Mononuclear cell (primary cell): ENCODE results near the gene AREG. TPM values are rescaled to one million over a fixed set of nuclear protein-coding genes. Genes with fewer than 3 reads are reported as not detected.

ENCODE experiments used
- H3K27me3 ChIP-seq: 2 replicates; pipeline ENCODE4 v1.6.0; 2011; ENCODE audit warnings: low read length, control low read depth; ENCODE audit not compliant: insufficient read depth
- H3K4me1 ChIP-seq: 2 replicates; pipeline ENCODE4 v1.5.1; 2011; ENCODE audit warnings: mild to moderate bottlenecking, low read length, control low read depth; ENCODE audit not compliant: insufficient read depth
- H3K4me3 ChIP-seq: 2 replicates; pipeline ENCODE4 v1.5.1; 2011; ENCODE audit warnings: mild to moderate bottlenecking, low read length, moderate library complexity
- H3K9me3 ChIP-seq: 2 replicates; pipeline ENCODE4 v1.5.1; 2011; ENCODE audit warnings: low read depth, mild to moderate bottlenecking, control low read depth, low read length
- total RNA-seq: library from RNA; depleted of rRNA; stranded (reverse); fragments of >200 nt; gene quantifications from one replicate; pipeline ENCODE4 v1.2.3, GENCODE V29; 2012

Gene AREG
- total RNA-seq, 1 donor: 20.1 TPM

DNA sequence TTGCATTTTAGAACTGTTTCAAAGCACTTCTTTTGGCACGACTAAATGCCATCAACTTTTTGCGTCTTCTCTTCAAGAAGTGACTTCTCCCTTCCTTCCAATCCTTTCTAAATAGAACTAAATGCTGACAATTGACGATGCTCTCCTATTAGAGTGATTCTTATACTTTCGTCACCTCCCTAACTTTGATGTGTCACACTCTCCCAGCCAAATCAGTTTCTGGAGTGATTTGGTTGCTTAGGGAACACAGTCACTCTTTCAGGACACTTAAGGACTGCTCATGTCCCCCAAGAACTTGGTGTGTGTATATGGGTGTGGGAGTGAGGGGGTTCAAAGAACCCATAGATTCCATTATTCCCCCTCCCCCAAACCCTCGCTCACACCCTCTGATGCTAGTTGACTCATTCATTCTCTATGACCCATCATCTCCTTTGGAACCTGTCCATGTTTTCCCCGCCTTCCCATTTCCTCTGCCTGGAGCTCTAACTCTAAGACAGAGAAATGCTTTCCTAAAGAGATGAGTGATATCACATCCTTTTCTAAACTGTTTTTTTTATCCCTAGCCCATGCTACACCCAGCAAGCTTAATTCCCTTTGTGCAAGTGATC lies 26.8 kb upstream of the AREG start:
- Histone ChIP-seq H3K27me3 (peaks cover 3% of the 10 kb centered on the region), H3K4me3 (no peak overlapping the region), H3K4me1 (no peaks in the 10 kb centered on the region), H3K9me3 (no peaks in the 10 kb centered on the region)

DNA sequence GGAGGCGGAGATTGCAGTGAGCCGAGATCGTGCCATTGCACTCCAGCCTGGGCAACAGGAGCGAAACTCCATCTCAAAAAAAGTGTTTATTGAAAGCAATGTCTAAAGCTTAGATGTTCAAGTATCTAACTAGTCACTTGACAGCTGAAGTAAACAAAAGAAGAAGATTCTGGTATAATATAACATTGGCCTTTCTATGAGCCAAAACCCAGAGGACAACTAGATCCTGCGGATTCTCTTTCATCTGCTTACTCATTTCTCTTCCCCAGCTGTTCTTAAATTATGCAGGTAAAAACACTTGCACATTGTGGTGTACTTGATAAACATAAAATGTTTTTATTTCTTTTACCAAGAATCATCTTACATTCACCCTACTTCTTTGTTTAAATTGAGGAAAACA lies 24.1 kb upstream of the AREG start:
- no peaks in the 10 kb centered on the region for H3K4me1 ChIP-seq
- H3K9me3 ChIP-seq: no peaks in the 10 kb centered on the region
- H3K4me3 ChIP-seq: no peak overlapping the region
- peaks cover 3% of the 10 kb centered on the region for H3K27me3 ChIP-seq

DNA sequence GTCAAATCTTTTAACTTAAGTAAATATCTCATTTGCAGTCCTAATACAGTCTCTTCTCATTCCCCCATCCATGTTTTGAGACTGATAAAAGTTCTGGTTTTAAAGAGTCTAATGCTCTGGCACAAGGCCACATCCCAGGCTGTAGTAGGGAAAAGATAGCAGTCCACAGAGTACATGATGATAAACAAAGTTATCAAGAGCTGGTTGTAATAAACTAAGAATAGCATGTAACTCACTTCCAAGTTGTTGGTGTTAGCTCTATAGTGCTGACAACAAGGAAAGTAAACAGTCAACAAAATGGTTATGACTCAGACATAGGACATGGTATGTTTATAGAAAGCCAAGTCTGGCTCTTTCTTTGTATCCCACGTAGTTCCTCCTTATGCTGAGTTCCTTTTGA lies 21.8 kb upstream of the AREG start:
- Histone ChIP-seq H3K4me1 (no peaks in the 10 kb centered on the region), H3K9me3 (no peaks in the 10 kb centered on the region), H3K4me3 (no peak overlapping the region), H3K27me3 (peaks cover 2% of the 10 kb centered on the region)

DNA sequence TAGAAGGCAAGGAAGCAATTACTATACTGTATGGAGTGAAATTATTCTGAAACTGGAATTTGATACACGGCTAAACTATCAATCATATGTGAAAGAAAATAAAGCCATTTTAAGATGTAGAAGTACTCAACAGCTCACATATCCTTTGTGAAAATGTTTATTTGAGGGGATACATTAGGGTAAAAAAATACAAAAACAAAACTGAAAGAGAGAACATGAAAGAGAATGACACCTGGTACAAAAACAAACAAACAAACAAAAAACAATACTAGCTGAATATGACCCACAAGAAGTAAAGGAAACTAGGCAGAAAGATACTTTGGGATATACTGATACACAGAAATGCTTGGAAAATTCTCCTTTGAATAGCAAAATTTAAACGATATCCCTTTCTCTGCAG lies 20.8 kb upstream of the AREG start:
- no peaks in the 10 kb centered on the region for H3K9me3 ChIP-seq
- no peaks in the 10 kb centered on the region for H3K4me1 ChIP-seq
- H3K27me3 ChIP-seq: no peaks in the 10 kb centered on the region
- no peak overlapping the region for H3K4me3 ChIP-seq

DNA sequence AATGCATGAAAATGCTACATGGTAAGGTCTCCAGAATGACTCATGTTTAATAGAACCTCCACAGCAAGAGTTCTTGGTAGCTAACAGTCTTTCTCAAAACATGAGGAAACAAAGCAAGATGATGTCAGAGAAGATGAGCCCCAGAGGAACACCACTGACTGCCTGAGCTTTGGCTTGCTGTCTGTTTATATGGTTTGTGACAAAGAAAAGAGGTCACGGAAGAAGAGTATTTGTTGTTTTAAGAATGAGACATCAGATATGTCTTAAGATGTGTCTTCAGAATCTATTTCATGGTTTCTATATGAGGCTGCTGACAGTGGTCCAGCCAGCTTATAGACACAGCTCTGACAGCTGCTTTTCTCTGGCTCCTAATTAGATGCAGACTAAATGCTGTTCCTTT lies 18.8 kb upstream of the AREG start:
- Histone ChIP-seq H3K4me3 (no peak overlapping the region), H3K27me3 (no peaks in the 10 kb centered on the region), H3K4me1 (no peaks in the 10 kb centered on the region), H3K9me3 (no peaks in the 10 kb centered on the region)

DNA sequence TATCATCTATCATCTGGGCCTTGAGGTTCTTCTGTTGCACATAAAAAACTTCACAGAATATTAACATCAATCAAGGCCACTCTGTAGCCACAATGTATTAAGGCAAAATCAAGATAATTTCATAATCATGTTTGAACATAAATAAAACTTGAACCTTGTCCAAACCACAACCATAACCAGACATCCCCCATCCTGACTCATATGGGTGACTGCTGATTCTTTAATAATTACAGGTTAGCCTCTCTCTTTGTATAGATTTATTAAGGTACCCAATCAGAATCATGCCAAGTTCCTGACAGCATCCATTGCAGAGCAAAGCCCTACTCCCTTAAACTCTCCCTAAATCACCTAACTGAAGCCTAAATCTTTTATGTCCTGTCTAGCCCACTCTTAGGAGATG lies 16.7 kb upstream of the AREG start:
- Histone ChIP-seq H3K9me3 (no peaks in the 10 kb centered on the region), H3K4me3 (no peak overlapping the region), H3K4me1 (peaks cover 3% of the 10 kb centered on the region), H3K27me3 (no peaks in the 10 kb centered on the region)

DNA sequence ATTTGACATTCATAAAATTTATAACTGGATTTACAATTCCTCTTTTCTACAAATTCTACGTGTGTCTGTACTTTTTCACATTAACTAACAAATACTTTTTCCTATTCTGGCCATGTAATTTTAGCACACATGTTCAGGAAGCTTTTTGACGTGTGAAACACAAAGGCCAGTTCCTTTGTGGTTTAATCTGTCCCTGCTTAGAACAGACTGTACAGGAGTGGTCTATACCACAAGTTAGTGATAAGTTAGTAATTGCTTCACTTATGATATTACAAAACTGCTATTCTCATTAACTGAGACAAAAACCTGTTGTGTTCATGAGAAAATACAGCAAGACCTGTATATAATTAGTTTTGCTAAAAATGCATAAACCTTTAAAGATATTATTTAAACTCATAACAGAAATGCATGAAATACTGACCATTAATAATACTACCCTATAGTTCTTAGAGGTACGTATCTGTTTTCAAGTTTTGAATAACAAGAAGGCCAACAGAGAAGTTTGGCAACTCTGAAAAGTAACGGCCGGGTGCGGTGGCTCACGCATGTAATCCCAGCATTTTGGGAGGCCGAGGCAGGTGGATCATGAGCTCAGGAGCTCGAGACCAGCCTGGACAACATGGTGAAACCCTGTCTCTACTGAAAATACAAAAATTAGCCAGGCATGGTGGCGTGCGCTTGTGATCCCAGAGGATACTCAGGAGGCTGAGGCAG lies 13.7 kb upstream of the AREG start:
- Histone ChIP-seq H3K9me3 (no peaks in the 10 kb centered on the region), H3K4me3 (no peak overlapping the region), H3K4me1 (peaks cover 3% of the 10 kb centered on the region), H3K27me3 (no peaks in the 10 kb centered on the region)

DNA sequence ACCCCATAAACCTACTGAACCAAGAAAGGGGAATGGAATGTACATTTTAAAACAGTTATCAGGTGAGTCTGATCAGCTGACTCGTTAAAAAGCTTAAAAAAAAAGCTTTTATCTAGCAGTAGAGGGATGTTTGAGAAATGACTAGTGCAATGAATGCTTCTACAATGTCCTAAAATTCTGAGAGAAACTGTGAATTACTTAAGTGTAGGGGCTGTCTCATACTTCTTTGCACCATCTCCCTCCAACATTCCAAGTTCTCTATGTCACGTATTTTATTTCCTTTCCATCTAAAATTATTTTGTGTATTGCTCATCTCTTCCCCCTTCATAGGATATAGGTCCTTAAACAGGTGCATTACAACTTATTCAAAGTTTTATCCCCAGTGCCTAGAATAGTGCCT lies 11.9 kb upstream of the AREG start:
- Histone ChIP-seq H3K27me3 (no peaks in the 10 kb centered on the region), H3K4me1 (peaks cover 3% of the 10 kb centered on the region), H3K9me3 (no peaks in the 10 kb centered on the region), H3K4me3 (no peak overlapping the region)

DNA sequence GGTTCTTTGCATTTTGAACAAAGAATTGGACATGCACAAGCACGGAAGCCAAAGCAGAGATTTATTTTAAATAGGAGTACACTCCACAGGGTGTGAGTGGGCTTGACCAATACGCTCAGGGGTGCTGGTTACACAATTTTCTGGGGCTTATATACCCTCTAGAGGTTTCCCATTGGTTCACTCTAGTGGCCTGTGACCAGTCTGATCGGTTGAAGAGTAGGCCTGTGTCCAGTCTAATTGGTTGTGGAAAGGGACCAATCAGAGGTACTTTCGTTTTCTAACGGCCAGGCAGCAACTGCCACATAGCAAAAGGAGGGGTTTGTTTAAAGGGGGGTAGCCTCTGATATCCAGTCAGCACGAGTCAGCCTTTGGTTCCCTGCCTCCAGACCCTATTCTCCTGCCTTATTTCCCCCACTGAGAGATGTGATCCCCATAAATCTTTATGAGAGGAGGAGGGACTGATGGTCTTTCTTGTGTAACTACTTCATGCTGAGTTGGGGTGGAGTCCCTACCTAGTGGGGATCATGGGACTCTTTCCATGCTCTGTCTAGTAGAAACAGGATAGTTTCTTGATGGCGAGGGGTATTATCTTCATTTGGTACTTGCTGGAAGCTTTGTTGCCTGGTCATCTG lies 11.3 kb upstream of the AREG start:
- H3K27me3 ChIP-seq: no peaks in the 10 kb centered on the region
- no peak overlapping the region for H3K4me3 ChIP-seq
- H3K9me3 ChIP-seq: no peaks in the 10 kb centered on the region
- H3K4me1 ChIP-seq: peaks cover 3% of the 10 kb centered on the region

DNA sequence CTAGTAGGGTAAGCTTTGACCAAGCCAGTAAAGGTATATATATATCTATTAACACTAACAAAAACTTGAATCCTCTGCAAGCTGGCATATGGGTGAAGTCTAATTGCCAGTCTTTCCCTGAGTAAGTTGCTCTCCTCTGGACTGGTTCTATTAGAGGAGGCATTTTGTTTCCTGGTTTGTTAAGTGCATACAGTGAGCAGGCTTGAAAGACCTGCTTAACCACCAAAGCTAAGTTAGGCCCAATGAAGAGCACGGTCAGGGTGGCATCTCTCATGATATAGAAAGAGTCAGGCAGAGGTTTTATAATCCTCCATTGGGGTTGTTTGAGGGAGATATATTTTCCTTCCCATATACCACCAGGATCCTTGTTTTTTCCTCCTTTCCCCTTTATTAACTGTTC lies 9.6 kb upstream of the AREG start:
- Histone ChIP-seq H3K9me3 (no peaks in the 10 kb centered on the region), H3K4me3 (no peak overlapping the region), H3K4me1 (peaks cover 3% of the 10 kb centered on the region), H3K27me3 (no peaks in the 10 kb centered on the region)

DNA sequence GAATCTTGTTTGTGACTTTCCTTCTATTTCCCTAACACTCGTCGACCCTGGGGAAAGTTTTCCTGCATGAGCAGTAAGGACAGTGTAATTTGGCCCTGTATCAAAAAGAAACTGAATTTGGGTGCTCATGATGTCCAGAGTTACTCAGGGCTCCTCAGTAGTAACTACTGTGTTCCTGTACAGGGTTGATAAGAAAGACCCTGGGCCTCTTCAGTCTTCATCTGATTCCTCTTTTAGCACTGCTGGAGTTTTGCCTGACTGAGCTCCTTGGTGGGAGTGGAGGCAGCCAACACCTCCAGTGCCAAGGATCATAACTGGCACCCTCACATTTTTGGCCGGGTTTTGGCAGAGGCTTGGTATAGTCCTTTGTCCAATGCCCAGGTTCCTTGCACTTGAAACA lies 7.1 kb upstream of the AREG start:
- H3K27me3 ChIP-seq: no peaks in the 10 kb centered on the region
- H3K4me3 ChIP-seq: no peak overlapping the region
- no peaks in the 10 kb centered on the region for H3K4me1 ChIP-seq
- H3K9me3 ChIP-seq: no peaks in the 10 kb centered on the region

DNA sequence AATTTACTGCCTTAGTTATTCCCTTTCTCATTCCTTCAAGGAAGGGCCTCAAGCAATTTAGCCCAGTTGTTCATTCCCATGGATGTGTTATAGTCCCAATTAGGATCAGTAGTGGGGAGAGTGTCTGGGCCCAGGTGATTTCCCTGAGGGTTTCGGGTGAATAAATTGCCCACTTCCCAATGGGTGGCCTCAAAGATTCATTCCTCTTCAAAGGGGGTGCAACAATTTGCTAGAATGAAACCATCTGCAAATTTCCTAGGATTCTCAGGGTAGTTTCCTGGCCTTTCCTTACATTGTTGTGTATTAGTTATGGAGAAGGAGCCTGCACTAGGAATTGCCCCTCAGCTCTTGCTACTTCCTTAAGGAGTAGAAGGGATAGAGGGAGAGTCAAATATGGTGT lies 6.3 kb upstream of the AREG start:
- H3K4me3 ChIP-seq: no peak overlapping the region

DNA sequence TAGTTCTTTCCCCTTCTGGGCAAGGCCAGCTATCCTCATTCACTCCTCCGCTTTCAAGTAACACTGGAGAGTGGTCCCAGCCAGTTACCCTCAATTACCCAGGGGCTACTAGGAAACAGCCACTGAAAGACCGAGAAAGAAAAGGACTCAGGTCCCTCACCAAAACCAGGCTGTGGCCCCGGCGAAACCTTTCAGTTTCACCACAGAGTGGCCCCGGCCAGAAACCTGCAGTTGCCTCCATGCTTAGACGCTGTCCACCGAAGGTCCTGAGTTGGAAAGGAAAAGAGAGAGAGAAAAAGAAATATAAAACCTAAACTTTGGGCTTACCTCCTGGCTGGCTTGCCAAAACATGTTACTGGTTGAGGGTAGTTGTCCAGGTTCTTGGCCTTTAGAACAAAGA lies 5.0 kb upstream of the AREG start:
- Histone ChIP-seq H3K4me3 (no peak overlapping the region), H3K9me3 (no peaks in the 10 kb centered on the region), H3K27me3 (no peaks in the 10 kb centered on the region), H3K4me1 (no peaks in the 10 kb centered on the region)

More for the DNA sequence above, 6.3 kb upstream of the AREG start:
- H3K27me3 ChIP-seq: no peaks in the 10 kb centered on the region
- no peaks in the 10 kb centered on the region for H3K9me3 ChIP-seq
- no peaks in the 10 kb centered on the region for H3K4me1 ChIP-seq

DNA sequence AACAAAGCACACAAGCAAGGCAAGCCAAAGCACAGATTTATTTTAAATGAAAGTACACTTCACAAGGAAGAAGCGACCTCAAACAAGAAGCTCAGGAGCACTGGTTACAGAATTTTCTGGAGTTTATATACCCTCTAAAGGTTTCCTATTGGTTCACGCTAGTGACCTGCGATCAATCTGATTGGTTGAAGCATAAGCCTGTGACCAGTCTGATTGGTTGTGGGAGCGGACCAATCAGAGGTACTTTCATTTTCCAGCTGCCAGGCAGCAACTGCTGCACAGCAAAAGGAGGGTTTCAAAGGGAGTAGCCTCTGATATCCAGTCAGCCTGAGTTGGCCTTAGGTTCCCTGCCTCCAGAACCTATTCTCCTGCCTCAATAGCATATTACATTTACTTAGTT lies 4.6 kb upstream of the AREG start:
- peaks cover 3% of the 10 kb centered on the region for H3K4me1 ChIP-seq
- no peaks in the 10 kb centered on the region for H3K9me3 ChIP-seq
- H3K27me3 ChIP-seq: no peaks in the 10 kb centered on the region
- no peak overlapping the region for H3K4me3 ChIP-seq

DNA sequence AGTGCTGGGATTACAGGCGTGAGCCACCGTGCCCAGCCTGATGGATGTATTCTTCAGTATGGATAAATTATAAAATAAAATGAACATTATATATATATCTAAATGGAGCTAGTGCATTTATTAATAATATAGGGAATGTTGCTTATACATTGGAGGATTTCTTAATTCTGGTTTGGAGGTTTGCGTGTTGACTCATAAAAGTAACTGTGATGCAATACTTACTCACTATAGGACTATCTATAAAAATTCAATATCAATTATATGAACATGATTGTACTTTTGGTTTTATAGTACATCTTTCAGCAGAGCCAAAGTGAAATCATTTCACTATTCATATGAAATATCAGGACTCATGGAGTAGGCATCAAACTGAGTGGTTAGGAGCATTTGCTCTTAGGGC lies 3.2 kb upstream of the AREG start:
- Histone ChIP-seq H3K4me1 (peaks cover 6% of the 10 kb centered on the region), H3K9me3 (no peaks in the 10 kb centered on the region), H3K27me3 (no peaks in the 10 kb centered on the region), H3K4me3 (no peak overlapping the region)
